ENCODE measurements around the gene BLMH. TPM values are rescaled to one million over a fixed set of nuclear protein-coding genes. Genes with fewer than 3 reads are reported as not detected.

BLMH gene
- total and polyA plus RNA-seq, 10 of the 15 experiments (the other 5 are each of a cell fraction or from before 2014, with no cell fraction given), result 16.1 to 63.9 (median 54.0) TPM

GRCh38 chr17:30291543-30292285, at the start of gene BLMH (continued):
- TF ChIP-seq RAD21 (IDR thresholded peaks at IDR 0.05; ENCODE audit: insufficient read depth, low read depth, low read length), result no peak
- peak; percentile 45; the same call in 1 of the 2 replicates for TF ChIP-seq EED (IDR thresholded peaks at IDR 0.05; ENCODE audit: low read depth)
- no peak for TF ChIP-seq MTA3 (IDR thresholded peaks at IDR 0.05; ENCODE audit: borderline replicate concordance, low read length)
- peak; percentile 60; the same call in 1 of the 2 replicates for TF ChIP-seq ZSCAN29 (IDR thresholded peaks at IDR 0.05)
- TF ChIP-seq CREM (IDR thresholded peaks at IDR 0.05; ENCODE audit: low read depth), result peak; percentile 67
- TF ChIP-seq TAF1 (IDR thresholded peaks at IDR 0.05; ENCODE audit: borderline replicate concordance, low read depth, low read length), result peak; percentile 12; the same call in 1 of the 2 replicates
- no peak for TF ChIP-seq RELB (IDR thresholded peaks at IDR 0.05; ENCODE audit: low read depth)
- no peak for TF ChIP-seq ATF7 (IDR thresholded peaks at IDR 0.05; ENCODE audit: low read depth)
- TF ChIP-seq CEBPB (IDR thresholded peaks at IDR 0.05; ENCODE audit: borderline replicate concordance in 1 of 2, low read depth in 2 of 2, low read length in 2 of 2), result no peak
- TF ChIP-seq CHD2 (IDR thresholded peaks at IDR 0.05; ENCODE audit: borderline replicate concordance, low read depth, low read length), result peak; percentile 47; the same call in 1 of the 2 replicates
- TF ChIP-seq YBX1 (IDR thresholded peaks at IDR 0.05), result no peak
- TF ChIP-seq USF2 (IDR thresholded peaks at IDR 0.05; ENCODE audit: borderline replicate concordance, low read depth, low read length), result no peak
- no peak for TF ChIP-seq CBFB (IDR thresholded peaks at IDR 0.05; ENCODE audit: low read depth)
- TF ChIP-seq ASH2L (IDR thresholded peaks at IDR 0.05; ENCODE audit: borderline replicate concordance, low read depth), result peak; percentile 92; the same call in 1 of the 2 replicates
- peak; percentile 37 for TF ChIP-seq POLR2AphosphoS5 (IDR thresholded peaks at IDR 0.05; ENCODE audit: low read length)
- TF ChIP-seq BCL11A (IDR thresholded peaks at IDR 0.05; ENCODE audit: low read depth, low read length), result no peak
- 0 out of 2 replicates have a peak, but pooled peaks have one; percentile 70 for TF ChIP-seq RBBP5 (conservative IDR thresholded peaks at IDR 0.05)
- peak; percentile 82 for TF ChIP-seq GATAD2B (conservative IDR thresholded peaks at IDR 0.05; ENCODE audit: low read depth)
- 0 out of 2 replicates have a peak, but pooled peaks have one; percentile 36 for TF ChIP-seq HDAC2 (IDR thresholded peaks at IDR 0.05)
- no peak for TF ChIP-seq SMC3 (IDR thresholded peaks at IDR 0.05; ENCODE audit: borderline replicate concordance, low read length)
- TF ChIP-seq NR2C1 (IDR thresholded peaks at IDR 0.05), result 0 out of 2 replicates have a peak, but pooled peaks have one; percentile 22
- TF ChIP-seq ZNF384 (IDR thresholded peaks at IDR 0.05; ENCODE audit: borderline replicate concordance, low read depth, low read length), result no peak
- no peak for TF ChIP-seq ELK1 (IDR thresholded peaks at IDR 0.05; ENCODE audit: low read depth, low read length)
- TF ChIP-seq ZNF217 (IDR thresholded peaks at IDR 0.05), result peak; percentile 80
- TF ChIP-seq IRF4 (IDR thresholded peaks at IDR 0.05; ENCODE audit: low read depth, low read length), result no peak
- no peak for TF ChIP-seq E4F1 (IDR thresholded peaks at IDR 0.05; ENCODE audit: borderline replicate concordance, partially characterized antibody)
- no peak for TF ChIP-seq MTA2 (IDR thresholded peaks at IDR 0.05; ENCODE audit: low read depth)

Data from GM12878 (cell line).